ENCODE results near the gene SEMA6B.

SEMA6B gene

DNA sequence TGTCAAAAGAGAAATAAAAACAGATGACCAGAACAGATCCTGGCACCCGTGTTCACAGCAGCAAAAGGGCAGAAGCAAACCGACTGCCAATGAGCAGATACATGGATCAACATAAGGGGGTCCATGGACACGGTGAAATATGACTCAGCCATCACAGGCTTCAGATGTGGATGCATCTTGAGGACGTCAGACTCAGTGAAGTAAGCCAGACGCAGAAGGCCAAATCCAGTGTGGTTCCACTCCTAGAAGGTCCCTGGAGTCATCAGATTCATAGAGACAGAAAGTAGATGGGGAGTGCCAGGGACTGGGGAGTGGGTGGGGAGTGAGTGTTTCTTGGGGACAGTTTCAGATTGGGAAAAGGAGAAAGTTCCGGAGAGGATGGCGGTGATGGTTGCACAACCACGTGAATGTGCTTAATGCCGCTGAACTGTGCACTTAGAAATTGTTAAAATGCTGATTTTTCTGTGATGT is 28.8 kb upstream of the SEMA6B start:
- DNase-seq: no peak

GRCh38 chr19:4587527-4587926 is 28.0 kb upstream of the SEMA6B start:
- no peak for DNase-seq

DNA sequence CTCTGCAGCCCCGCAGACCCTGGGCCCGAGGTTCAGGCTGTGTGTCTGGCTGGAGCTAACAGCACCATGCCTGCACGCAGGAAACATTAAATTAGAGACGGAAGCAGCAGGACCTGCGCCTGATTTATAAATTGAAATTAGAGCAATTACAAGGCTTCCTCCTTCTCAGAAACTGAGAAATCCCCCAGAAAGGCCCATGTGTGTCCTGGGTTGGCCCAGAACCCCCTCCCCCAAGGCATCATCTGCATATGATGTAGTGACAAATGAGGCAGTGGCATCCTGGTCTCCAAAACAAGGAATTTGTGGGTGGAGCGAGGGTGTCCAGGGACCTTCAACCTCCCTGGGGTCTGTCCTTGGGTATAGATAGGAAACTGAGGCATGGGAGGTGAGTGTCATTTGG is 27.2 kb upstream of the SEMA6B start:
- no peak for DNase-seq

DNA sequence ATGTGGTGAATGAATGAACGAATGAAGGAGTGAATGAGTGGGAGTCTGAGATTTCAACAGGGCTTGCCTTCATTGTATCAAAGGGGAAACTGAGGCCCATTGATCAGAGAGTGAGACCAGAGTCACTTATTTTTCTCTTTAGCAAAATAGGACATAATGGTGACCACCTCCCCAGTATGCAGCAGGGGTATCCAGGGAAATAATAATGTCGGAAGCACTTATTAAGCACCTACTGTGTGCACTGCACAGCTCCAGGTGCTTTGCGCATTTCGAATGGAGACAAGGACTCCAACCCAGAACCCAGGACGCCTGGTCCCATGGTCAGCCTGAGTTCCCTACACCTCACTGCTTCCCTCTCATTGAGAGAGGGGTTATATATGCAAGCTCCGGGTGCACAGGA is 26.8 kb upstream of the SEMA6B start:
- DNase-seq: no peak

GRCh38 chr19:4585556-4585955 is 26.1 kb upstream of the SEMA6B start:
- no peak for DNase-seq

GRCh38 chr19:4584670-4585460 is 25.4 kb upstream of the SEMA6B start:
- DNase-seq: no peak

GRCh38 chr19:4583961-4584669 is 24.6 kb upstream of the SEMA6B start:
- DNase-seq: no peak

DNA sequence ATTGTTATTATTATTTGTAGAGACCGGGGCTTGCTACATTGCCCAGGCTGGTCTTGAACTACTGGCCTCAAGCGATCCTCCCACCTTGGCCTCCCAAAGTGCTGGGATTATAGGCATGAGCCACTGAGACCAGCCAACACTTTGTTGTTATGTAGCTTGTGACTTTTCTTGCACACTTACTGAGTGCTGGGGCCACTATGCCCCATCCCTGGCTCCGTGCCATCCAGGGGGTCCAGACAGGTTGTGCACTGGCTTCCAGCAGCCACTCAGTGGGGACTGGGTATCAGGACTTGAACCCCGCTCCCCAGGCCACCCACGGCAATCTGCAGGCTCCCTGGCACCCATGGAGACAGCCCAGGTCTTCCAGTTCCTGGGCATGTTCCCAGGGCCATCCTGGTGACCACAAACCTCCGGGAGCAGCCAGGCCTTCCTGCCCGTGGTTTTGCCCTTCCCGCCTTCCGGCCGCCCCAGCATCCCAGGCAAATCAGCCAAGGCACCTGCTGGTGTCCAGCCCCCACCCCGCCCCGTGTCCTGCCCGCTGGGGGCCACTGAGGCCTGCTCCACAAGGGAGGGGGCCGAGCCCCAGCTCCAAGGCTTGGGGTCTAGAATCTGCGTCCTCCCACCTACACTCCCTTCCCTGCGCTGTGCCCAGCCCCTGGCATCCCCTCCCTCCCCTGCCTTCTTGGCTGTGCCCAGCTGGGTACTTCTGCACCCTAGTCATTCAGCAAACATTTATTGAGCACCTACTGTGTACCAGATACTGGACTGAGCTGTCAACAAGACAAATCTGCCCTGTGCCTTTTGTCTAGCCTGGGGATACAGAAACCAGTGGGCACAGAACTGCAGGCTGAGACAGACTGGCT is 23.7 kb upstream of the SEMA6B start:
- DNase-seq: no peak

DNA sequence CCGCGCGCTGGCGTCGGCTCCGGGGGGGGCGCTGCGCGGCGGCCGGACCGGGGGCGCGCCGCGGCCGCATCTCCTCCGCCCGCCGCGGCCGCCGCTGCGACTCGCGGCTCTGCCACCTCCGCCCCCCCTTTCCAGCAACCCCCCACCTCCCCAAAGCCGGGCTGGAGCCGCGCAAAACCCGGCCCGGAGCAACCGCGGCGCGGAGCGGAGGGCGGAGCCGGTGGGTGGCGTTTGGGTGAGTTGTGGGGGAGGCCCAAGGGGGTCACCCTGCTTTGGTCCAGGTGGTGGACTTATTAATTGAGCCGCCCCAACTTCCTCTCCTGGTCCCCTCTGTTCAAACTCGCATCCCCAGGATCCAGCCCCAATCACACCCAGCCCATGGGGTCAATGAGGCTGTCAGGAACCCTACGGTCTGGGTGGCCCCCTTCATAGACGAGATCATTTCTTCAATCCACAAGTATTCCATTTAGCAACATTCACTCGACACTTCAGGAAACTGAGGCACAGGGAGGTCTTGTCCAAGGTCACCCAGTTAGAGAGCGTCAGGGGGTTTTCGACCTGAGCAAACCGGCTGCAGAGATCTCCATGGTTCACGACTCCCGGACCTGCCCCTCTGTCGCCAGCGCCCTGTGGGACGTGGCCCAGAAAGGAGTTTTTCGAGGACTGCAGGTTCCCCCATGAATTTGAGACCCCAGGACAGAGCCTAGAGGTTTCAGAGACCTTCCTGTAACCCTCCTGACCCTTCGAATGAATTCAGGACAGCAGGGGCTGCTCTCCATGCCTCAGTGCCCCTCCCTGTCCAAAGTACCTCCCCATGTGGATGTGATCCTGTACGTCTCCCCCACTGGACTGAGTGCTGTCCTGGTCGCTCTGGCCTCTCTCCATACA is 22.4 kb upstream of the SEMA6B start:
- no peak for DNase-seq

DNA sequence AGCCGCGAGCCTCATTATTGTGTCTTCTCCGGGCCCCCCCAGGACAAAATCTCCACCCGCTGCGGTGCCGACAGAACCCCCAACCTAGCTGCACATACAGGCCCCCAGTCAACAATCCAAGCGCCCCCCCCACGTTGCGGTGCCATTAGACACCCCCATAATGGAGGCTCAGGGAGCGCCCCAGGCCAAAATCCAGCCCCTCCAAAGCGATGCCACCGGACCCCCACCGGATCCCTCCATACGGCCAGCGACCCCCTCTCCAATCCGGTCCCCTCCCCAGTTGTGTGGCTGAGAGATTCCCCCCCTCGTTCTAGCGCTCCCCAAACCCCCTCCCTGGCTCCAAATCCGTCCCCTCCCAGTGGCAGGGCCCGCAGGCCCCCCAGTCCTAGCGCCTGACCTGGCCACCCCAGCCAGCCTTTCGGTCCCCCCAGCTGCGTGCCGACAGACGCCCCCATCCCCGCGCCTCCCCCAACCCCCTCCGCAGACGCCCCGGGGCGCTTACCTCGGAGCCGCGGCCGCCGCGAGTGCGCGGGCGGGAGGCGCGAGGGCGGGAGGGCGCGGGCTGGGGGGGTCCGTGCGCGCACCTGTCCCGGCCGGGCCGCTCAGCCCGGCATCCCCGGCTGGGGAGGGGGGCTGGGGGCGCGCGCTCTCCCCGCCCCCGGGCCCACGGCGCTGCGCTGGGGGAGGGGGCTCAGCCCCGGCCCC is 21.6 kb upstream of the SEMA6B start:
- DNase-seq: no peak

DNA sequence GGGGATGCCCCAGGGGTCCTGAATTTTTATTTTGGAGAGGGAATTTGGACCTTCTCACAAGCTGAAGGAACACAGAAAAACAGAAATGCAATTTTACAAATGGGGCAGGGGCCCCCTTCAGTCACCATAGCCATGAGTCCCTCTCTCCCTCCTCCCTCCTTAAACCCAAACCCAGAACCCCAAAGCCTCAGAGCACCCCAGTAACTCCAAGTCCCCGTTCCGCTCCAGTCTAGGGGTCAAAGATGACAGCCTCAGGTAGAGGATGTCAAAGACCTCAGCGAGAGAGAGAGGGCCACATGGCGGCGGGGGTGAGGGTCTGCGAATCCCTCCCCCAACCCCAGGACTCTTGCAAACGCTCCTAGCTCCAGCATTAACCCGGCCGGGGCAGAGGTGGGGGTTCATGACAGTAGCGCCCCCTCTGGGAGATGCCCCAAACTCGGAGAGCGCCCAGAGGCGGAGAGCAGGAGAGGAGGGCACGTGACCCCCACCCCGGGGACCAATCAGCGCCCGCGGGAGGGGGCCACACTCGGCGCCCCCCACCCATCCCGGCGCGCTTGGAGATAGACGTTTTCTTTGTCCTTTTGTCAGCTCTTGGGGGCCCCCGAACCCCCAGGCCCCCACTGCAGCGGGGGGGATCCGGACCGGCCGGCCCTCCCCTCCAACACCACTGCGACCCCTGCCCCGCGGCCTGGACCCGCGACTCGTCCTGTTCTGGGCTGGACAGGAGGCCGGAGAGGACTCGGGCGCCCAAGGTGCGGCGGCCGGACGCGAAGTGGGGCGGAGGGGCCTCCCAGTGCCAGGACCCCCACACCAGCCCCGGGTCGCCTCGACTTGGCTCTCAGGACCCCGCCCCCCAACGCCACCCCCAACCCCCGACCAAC is 20.8 kb upstream of the SEMA6B start:
- no peak for DNase-seq

DNA sequence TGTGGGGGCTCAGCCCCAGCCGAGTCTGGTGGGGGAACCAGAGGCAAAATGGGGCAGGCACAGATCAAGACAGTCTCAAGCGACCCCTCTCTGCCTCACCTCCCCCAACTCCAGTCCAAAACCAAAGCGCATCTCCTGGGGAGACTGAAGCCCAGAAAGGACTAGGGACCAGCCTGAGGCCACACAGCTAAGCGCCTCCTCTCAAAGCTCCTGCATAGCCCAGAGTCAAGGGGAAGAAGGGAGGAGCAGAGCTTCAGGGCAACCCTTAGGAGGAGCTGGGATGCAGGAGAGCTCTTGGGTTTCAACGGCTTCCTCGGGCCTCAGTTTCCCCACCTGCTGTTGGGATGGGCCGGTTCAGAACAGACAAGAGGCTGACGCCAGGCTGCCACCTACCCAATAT is 19.9 kb upstream of the SEMA6B start:
- no peak for DNase-seq

GRCh38 chr19:4578552-4579248 is 19.2 kb upstream of the SEMA6B start:
- DNase-seq: no peak

GRCh38 chr19:4577020-4577782 is 17.7 kb upstream of the SEMA6B start:
- DNase-seq: no peak

DNA sequence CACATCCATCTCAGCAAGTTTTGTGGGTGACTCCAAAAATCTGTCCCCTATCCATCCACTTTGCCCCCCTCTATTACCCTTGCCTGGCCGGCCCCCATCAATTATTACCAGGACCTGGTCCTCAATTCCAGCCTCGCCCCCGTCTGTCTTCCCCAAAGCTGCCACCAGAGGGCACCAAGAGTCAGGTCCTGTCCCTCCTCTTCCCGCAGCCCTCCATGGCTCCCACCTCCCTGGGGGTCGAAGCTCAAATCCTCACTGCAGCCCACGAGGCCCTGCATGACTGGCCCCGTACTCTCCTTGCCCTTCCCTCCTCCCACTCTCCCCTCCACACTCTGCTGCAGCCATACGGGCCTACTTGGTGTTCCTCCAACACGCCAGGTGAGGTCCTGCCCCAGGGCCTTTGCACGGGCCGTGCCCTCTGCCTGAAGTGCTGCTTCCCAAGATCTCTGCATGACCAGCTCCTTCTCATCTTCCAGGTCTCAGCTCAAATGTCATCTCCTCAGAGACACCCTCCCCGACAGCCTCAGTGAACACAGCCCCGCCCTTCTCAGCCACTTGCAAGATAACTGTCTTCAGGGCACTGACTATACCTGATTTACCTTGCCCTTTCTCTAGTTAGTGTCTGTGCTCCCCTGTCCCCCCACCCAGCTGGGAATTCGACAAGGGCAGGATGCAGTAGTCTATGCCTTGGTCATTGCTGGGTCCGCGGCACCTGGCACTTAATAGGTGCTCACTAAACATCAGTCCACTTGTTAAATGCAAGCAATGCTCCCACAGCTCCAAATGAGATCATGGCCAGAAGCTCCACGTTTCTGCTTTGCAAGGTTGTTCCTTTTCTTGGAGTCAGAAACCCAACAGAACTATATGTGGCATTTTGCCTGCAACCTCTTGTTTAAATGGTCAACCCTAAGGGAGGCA is 16.8 kb upstream of the SEMA6B start:
- peak; percentile 72 for DNase-seq

DNA sequence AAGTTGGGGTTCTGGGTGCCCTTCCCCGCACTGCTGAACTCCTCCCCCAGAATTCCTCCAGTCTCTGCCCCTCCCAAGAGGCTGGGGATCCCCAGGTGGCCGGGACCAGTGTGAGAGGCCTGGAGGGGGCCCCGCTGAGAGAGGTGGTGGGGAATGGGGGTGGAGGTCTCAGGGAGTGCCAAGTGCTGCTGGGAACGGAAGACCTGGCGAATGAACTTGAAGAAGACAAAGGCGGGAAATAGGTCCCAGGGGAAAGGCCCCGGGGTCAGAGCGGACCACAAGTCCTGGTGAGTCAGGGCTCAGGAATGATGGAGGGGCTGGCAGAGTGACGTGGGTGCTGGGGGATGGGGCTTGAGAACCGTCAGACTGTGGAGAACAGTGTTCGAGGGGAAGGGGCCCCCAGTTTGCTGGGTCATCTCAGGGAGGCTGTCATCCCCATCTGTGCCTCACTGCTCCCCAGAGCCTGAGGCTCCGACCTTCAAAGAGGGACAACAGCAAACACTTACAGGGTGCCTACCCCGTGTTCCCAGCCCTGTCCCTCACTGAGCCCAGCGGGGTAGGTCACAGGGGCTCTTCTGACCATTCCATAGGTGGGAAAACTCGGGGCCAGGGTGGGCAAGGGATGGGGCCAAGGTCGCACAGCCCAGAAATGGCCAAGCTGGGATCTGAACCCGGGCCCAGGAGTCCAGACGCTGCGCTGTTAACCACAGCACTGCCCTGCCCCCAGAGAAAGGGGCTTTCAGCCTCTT is 16.0 kb upstream of the SEMA6B start:
- no peak for DNase-seq

- DNase-seq: no peak
These were observed 14.2 kb upstream of the SEMA6B start for GRCh38 chr19:4573682-4574081.
